SH-SY5Y (cell line): ENCODE measurements around the gene MOB1B.

Experiments
- GATA2 ChIP-seq: IDR thresholded peaks from 2 replicates; pipeline ENCODE4 v1.6.1; 2011; ENCODE audit warnings: mild to moderate bottlenecking, low read depth, low read length
- GATA3 ChIP-seq: IDR thresholded peaks from 2 replicates; pipeline ENCODE4 v1.6.1; 2011; ENCODE audit warnings: low read depth, mild to moderate bottlenecking, low read length, moderate library complexity

Gene MOB1B

DNA sequence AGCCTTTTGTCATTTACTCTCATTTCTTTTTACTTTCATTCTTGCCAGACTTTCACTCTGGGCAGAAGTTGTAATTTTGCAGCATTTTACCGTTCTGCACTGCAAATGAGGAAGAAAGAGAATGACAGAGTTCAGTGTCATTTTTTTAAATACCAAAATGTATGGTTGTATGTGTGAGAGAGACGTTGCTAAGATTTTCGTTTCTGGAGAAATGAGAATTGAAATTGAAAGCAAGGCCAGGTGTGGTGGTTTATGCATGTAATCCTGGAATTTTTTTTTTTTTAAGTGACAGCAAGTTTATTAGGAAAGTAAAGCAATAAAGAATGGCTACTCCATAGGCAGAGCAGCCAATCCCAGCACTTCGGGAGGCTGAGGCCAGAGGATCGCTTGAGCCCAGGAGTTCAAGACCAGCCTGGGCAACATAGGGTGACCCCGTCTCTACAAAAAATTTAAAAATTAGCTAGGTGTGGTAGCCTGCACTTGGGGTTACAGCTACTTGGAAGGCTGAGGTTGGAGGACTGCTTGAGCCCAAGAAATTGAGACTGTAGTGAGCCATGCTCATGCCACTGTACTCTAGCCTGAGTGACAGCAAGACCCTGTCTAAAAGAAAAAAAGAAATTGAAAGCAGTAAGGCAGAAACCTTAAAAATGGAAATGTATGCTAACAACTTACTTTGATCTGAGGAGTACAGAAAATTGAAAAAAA lies 104.2 kb downstream of the MOB1B start:
- TF ChIP-seq GATA2 = no peak
- no peak for TF ChIP-seq GATA3

DNA sequence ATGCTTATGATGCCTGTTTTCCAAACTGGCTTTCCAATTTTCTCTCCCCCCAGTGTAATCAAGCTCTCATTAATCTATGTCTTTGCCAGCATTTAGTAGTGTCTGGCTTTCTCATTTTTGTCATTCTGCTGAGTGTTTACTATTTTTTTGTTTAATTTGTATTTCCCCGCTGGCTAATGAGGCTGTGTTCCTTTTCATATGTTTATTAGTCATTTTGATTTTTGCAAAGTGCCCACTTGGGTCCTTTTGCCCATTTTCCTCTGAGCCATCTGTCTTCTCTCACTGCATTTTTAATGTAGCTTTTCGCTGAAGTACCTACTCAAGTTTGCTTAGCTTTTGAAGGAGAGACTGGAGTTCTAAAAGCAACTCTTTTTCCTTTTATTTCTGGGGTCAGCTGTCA lies 106.0 kb downstream of the MOB1B start:
- TF ChIP-seq GATA3 = no peak
- TF ChIP-seq GATA2 = no peak

DNA sequence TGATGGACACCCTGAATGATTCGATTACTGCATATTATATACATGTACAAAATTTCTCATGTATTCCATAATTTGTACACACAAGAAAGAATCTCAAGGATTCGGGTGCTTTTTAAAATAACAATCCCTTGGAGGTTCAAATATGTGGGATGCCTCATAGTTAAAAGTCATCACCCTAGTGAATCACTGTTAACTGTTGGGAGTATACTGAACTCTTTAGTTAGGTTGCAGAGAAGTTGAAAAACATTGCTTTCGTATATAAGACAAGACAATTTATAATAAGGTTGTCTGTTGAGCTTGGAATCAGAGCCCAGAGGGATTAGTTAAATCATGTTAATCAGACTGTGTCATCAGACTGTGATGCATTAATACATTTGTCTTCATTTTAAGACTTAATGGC lies 106.9 kb downstream of the MOB1B start:
- TF ChIP-seq GATA3 (no peak), GATA2 (no peak)

DNA sequence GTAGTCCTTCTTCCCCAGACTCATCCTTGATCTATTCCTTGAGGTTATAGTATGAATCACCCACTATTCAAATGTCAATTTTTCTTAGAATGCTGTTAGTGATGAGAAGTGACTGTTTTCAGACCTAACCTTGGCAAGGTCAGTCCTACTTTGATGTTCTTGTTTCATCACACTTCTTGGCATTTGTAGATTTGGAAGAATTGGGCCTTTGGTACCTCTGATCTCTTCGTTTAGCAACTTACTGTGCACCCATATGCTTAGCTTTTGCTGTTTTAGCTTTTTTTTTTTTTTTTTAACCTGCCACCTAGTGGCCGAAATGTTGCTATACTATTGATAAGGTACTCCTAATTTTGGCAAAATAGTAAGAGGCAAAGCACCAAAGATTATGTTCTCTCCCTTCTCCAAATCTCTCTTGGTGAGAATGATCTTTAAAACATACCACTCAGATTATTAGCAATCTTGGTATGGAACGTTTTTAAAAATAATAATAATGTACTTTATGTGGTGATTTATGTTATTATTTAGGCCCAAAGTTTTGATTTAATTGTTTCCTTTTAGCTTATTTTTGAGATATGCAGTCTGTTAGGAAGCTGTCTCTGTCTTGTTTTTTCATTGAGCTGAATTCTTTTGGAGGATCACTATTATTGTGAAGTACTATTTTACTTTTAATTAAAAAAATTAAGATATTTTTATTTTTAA lies 107.9 kb downstream of the MOB1B start:
- TF ChIP-seq GATA3 (no peak), GATA2 (no peak)

DNA sequence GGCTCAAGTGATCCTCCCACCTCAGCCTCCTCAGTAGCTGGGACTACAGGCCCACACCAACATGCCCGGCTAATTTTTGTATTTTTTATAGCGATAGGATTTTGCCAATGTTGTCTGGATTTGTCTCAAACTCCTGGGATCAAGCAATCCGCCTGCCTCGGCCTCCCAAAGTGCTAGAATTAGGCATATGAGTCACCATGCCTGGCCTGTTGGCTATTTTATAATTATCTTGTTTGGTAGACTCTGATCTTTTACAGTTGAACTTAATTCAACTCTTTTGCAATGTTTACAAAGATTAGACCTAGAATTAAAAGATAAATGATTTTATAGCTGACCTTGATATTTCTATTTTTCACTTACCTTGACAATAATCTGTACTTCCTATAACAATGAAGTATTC lies 109.3 kb downstream of the MOB1B start:
- TF ChIP-seq GATA2 = no peak
- TF ChIP-seq GATA3 = no peak

DNA sequence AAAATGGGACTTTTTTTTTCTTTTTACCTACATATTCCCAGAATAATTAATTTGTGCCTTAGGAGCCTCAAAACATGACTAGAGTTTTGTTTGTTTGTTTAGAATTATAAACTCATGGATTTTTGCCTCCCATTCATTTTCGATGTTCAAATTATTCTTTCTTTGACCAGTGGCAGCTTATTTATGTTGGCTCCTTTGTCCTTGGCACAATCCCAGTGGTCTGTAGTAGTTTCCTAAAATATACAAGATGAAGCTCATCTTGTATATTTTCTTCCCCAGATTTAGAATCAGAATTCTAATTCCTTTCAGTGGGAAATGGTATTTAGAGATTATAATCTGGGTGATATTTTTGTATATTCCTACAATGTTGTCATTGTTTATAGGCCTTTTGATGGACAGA lies 118.4 kb downstream of the MOB1B start:
- TF ChIP-seq GATA3 (no peak), GATA2 (no peak)

DNA sequence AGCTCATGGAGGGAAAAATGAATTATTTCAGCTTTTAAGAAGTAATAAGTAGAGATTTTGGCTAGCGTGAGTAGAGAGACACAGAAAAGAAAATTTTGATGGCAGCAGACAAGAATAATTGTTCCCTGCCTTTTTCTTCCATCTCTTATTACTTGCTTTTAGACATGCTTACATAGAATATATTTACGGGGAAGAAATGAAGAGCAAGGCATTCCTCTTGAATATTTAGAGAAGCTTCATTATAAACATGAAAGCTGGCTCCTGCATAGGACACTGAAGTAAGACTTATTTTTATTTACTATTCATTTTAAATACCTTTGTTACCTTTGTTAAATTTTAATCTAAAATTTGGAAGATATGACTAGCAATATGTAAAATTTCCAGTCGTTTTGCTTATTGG lies 123.5 kb downstream of the MOB1B start:
- no peak for TF ChIP-seq GATA3
- no peak for TF ChIP-seq GATA2

GRCh38 chr4:71026086-71026485 lies 123.9 kb downstream of the MOB1B start:
- TF ChIP-seq GATA3 (no peak), GATA2 (no peak)

GRCh38 chr4:71027611-71028010 lies 125.4 kb downstream of the MOB1B start:
- no peak for TF ChIP-seq GATA3
- no peak for TF ChIP-seq GATA2

DNA sequence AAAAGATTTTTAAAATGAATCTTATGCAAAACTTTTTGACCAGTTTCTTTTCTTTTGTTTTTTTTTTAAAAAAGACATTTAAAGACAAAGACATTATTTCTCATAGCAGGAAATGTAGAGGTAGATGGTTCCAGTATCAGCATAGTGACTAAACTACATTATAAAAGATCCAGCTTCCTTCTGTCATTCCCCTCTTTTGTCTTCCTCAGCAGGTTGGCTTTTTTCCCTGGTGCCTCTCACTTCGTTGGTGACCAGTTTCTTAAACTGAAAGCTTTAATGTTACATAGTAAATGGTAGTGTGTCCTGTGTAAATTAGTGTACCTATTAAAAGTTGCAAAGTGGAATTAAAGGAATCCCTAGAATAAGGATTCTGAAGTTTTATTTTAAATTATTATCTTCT lies 127.3 kb downstream of the MOB1B start:
- no peak for TF ChIP-seq GATA2
